Fibroblast of skin of back (primary cell): ENCODE data around the gene ZC3H12D.

Experiments
- DNase-seq: peaks from one replicate; pipeline ENCODE4 v3.0.0-alpha.2; 2013

Gene ZC3H12D

DNA sequence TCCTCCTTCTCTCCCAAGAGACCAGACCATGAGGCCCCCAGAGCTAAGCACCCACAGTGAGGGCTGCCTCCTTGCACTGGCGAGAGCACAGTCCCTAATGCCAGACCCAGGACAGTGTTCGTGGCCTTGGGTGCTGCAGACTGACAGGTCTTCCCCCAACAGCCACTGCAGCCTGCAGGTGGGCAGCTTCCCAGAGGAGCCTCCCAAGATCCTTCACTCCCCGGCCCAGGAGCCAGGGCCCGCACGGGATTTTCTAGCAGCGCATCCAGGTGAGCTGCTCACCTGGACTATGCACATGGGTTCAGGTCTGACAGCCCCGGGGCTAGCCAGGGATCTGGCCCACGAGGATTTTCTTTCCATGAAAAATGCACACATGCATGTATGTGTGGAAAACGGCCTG, 43.1 kb downstream of the ZC3H12D start:
- no peak for DNase-seq

- DNase-seq: no peak
Observed at GRCh38 chr6:149440735-149441671, 43.8 kb downstream of the ZC3H12D start.

DNA sequence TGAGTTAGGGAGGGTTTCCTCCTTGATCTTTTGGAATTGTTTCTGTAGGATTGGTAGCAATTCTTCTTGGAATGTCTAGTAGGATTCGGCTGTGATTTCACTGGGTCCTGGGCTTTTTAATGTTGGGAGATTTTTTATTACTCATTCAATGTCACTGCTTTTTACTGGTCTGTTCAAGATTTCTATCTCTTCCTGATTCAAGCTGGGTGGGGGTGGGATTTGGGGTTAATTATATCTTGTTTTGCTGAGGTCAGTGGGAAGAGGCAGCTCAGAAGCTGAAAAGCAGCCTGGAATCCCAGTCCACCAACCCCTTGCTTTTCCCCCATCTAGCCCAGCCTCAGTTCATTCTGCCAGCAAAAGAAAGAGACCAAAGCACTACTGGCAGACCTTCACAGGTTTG, 45.2 kb downstream of the ZC3H12D start:
- no peak for DNase-seq

- no peak for DNase-seq
Observed at GRCh38 chr6:149438855-149439254, 46.0 kb downstream of the ZC3H12D start.

DNA sequence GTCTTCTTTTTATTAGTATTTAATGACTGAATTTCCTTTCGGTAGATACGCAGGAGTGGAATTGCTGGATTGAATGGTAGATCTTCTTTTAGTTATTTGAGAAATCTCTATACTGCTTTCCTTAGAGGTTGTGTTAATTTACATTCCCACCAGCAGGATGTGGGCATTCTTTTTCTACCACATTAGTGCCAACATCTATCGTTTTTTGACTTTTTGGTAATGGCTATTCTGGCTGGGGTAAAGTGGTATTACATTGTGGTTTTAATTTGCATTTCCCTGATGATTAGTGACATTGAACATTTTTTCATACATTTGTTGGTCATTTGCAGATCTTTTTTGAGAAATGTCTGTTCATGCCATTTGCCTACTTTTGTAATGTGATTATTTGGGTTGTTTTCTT, 47.6 kb downstream of the ZC3H12D start:
- no peak for DNase-seq

- DNase-seq: no peak
Observed at GRCh38 chr6:149436647-149437046, 48.2 kb downstream of the ZC3H12D start.

DNA sequence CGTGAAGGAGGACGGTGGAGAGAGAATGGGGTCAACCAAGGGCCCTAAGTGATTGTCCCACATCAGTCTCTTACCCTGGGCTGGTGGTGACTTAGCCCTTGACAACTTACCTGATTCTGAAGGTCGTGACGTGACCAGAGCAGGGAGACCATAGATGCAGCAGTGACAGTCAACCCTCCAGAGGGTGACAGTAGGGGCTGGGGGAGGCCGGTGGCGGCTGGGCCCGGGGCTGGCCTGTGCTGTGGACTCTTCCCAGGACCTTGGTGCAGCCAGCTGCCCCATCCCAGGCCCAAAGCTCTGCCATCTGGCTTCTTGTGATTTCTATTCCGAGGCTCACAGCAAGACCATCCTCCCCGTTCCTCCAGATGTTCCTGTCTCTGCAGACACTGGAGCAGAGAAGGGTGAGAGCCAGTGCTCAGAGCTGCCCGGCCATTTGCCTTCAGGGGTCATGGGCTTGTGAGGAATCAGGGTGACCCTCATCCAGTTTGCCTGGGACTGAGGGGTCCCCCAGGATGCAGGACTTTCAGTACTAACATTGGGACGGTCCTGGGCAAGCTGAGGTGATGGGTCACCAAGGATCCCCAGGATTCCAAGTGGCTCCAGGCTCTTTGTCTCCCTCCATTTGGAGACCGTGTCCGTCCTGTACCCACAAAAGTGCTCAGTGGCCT, 48.8 kb downstream of the ZC3H12D start:
- no peak for DNase-seq

DNA sequence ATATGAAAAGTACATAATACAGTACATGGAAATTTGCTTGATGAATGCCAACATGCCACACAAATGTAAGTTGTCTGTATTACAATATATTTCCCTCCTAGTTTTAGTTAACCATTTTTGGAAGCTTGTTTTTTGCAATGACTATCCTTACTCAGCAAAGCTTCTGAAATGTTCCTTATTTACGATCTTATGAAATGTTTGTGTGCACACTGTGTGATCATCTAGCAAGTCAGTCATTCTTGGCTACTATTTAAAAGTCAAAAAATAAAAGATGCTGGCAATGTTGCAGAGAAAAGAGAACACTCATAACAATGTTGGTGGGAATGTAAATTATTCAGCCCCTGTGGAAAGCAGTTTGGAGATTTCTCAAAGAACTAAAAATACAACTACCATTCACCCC, 50.9 kb downstream of the ZC3H12D start:
- DNase-seq: no peak

DNA sequence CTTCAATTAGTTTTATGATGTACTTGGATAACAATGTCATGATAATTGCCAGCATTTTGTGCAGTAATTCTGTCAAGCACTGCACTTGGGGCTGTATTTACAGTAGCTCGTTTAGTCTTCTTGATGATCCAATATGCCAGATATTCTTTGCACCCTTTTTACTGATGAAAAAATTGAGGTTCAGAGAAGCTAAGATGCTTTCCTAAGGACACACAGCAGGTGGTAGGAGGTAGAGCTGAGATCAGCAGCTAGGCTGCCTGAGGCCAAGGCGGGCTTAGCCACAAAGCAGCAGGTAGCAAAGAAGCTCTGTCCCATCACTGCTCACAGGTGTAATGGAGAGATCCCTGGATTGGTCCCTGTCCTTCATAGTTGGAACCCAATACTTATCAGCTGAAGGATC, 51.4 kb downstream of the ZC3H12D start:
- DNase-seq: no peak

GRCh38 chr6:149431905-149432775, 52.7 kb downstream of the ZC3H12D start:
- peak; percentile 76 for DNase-seq

GRCh38 chr6:149429427-149430360, 55.1 kb downstream of the ZC3H12D start:
- no peak for DNase-seq

- no peak for DNase-seq
Observed at GRCh38 chr6:149428606-149429005, 56.2 kb downstream of the ZC3H12D start.

DNA sequence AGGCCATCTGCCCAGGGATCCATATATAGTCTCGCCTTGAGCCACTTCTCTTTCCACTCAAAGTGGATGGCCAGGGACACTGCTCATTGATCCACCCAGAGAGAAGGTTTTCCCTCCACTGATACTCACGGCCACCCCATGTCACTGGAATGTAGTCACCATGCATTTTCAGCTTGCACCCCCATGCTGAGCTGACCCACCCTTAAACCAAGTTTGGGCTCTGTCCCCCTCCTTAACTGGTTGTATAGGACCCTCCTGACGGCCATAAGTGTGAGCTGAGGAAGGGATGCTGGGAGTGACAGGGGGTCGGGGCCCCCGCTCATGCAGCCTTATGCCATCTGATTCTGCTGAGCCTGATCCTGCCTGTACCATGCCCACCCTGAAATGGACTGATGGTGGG, 59.1 kb downstream of the ZC3H12D start:
- no peak for DNase-seq

GRCh38 chr6:149425224-149425623, 59.6 kb downstream of the ZC3H12D start:
- no peak for DNase-seq

- no peak for DNase-seq
Observed at GRCh38 chr6:149423964-149424440, 60.8 kb downstream of the ZC3H12D start.

DNA sequence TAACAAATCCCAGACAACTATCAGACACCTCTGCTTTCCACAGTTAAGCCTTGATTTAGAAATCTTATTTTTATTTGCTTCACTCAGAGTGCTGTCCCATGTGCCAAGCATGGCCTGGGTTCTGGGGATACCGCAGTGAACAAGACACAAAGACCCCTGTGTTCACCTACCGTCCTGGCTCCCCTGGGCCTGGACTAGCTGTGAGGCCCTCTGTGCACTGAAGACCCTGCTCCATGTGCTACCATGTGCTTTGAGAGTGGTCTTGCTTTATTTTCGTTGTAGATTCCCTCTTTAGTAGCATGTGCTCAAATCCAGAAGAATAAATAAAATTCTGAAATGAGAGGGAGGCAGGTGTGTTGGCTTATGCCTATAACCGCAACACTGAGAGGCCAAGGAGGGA, 62.2 kb downstream of the ZC3H12D start:
- DNase-seq: no peak

DNA sequence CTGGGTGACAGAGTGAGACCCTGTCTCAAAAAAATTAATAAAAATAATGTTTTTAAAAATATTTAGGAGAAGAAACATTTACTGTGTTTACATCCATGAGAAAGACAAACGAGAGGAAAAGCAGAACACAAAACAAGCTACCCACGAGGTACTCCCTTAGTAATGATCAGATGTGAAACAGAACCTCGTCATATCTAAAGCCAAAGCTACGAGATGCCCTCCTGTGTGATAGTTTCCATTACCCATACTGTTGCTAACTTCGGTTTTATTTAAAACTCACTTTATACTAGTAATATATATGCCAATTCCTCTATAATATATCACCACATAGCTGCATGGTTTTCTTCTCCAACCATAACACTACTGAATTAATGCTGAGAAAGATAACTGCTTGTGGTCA, 63.7 kb downstream of the ZC3H12D start:
- no peak for DNase-seq

DNA sequence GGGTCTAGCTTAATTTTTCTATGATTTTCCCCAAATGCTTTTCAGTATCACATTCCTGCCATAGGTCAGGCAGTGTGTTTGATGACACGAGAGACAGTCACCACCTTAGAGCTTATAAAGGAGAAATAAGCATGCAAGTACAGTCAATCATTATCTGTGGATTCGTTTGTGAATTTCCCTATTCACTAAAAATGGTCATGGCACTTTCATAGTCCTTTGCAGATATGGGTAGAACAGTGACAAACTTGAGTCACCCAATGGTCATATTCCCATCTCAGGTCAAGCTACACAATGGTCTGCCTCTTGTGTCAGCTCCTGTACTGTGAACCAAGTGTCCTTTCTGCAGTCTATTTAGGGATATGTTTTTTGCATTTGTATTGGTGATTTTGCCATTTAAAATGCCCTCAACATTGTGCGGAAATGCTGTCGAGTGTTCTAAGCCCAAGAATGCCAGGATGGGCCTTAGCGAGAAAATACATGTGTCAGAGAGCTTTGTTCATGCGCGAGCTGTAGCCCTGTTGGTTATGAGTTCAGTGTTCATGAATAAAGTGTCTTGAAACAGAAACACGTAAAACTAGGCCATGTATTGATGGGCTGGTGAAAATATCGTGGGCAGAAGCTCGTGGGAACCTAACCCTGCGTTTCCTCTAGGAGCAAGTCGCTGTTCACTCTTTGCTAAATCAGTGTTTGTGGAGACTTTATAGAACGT, 65.0 kb downstream of the ZC3H12D start:
- no peak for DNase-seq

DNA sequence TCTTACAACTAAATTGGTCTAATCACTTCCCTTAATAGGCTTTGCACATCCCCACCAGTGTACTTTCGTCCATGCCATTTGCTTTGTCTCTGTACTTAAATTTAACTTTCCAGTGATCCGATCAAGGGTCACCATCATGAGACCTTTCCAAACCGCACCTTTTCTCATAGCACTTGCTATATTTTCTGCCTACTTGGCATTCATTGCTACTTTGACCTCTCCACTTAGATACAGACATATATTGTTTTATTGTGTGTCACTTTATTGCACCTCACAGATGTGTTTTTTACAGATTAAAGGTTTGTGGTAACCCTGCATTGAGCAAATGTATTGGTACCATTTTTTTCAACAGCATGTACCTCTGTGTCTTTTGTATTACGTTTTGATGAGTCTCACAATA, 70.0 kb downstream of the ZC3H12D start:
- no peak for DNase-seq

GRCh38 chr6:149414009-149414408, 70.8 kb downstream of the ZC3H12D start:
- DNase-seq: no peak

- DNase-seq: no peak
Observed at GRCh38 chr6:149410557-149410956, 74.3 kb downstream of the ZC3H12D start.
